Stimulated activated CD8-positive, alpha-beta memory T cell treated with anti-CD3 and anti-CD28 coated beads, Interleukin-2, amount 100 ng/mL, for 1 hour (primary cell): ENCODE measurements around the gene VPS35L.

Source experiments
- DNase-seq, 2 donors: peaks; one replicate each; pipeline ENCODE4 v3.0.0-alpha.2; 2020; ENCODE audit warnings: low read depth in 2 of 2

The VPS35L gene

DNA sequence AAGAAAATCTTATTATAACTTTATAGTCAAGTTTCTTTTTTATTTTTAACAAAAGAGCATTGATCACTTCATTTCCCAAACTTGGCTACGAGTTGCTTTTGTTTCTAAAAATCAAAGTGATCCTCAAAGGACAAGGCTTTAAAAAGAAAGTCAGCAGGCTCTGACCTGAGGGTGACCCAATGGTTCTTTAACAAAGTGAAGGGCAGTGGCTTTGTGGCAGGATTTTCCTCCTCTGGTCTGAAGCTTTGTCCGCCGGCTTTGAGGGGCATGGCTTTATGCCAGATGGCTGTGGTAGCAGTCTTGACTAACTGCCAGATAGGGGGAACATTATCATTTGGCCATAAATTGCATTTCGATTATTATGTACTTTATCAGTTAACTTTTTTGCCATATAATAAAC, 191.1 kb downstream of the VPS35L start:
- DNase-seq, result no peak

DNA sequence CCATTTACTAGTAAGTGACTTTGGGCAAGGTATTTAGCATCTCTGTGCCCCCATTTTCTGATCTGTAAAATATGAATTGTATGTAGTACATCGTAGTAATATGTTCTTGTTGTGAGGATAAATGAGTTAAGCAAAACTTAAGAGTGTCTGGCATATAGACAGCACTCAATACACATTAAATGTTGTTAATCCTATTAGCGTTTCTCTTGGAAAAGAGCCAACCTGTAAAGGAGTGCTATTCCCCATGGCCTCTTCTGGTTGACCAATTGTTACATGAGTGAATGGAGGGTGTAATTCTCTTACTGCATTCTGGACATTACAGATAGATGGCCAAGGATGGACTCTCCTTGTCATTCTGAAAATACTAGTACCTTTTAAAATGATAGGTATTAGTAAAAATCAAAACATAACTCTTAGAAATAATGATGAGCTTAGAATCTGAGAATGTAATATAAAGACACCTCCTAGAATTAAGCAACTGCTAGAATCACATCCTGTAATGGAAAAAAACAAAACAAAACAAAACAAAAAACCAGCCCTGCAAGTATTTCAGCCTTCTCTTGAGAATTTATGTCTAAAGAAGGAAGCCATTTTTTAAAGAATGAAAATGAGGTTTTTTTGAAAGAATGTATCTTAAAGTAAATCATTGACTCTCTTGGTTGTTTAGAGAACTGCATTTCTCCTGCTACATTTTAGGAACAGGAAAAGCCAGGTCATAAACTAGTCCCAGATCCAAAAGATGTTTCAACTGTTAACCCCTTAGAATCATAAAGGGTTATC, 193.1 kb downstream of the VPS35L start:
- no peak for DNase-seq

DNA sequence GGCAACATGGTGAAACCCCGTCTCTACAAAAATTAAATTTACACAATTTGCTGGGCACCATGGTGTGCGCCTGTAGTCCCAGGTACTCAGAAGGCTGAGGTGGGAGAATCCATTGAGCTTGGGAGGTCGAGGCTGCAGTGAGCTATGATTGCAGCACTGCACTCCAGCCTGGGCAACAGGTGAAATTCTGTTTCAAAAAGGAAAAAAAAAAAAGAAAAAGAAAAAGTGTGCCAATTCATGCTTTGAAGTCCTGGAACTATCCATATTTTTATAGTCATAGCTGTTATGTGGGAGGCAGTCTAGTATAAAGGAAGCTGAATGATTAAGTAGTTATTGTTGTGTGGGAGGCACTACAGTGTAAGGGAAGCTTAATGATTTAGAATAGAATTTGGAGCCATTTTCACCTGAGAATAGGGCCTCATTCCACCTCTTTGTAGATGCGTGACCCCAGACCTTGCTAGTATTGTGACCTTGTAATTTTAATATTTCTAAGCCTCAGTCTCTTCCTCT, 194.1 kb downstream of the VPS35L start:
- DNase-seq, result no peak
